ENCODE measurements around the gene CDH2.
A peak's percentile ranks its signal among the peaks of the same experiment; 100 is the strongest.

CDH2 gene

DNA sequence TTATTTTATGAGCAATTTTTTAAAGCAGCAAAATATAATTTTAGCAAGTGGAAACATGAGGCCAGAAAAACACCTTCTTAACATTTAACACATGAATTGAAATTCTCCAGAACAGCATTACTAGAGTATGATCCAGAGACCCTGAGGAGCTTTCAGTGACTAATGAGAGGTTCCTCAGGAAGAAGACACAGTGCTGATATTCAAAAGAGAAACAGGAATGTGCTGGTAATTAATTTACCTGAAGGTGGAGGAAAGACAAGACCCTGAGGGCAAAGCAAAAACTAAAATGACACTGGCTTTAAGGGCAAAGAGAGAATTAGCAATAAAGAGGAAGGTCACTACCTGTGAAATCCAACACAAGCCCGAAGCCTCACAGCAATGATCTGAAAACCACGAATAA is 97.0 kb downstream of the CDH2 start:
- no peak for DNase-seq

DNA sequence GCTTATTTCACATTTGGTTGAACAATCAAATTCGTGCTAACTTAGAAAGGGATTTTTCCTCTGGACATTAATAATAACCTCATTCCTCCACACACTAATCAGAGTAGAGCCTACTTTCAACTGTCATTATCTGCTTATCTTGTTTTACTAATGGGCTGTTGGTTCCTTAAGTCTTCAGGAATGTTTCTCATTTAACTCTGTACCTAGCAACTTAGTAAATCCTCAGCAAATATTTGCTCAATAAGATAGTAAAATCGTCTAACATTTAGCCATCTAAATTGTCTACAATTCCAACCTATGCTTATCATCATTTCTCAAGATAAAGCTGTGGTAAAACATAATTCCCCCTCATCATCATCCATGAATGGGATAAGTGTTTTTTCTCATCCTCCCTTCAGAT is 98.1 kb downstream of the CDH2 start:
- no peak for DNase-seq

DNA sequence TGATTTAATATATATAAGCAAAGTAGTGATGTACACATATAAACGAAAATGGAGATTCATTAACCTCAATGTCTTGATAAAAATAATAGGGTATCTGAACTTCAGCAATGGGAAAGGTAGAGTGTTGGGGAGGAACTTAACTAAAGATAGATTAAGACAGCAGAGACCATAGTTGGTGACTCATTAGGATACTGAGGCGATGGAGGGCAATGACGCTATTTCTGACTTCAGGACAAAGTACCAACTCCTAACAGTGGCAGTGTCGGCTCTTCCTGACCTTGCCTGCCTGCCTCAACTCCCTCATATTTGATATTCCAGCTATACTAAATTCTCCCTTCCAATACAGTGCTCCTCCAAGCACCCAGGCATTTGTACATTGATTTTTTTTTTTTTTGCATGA is 98.6 kb downstream of the CDH2 start:
- no peak for DNase-seq

DNA sequence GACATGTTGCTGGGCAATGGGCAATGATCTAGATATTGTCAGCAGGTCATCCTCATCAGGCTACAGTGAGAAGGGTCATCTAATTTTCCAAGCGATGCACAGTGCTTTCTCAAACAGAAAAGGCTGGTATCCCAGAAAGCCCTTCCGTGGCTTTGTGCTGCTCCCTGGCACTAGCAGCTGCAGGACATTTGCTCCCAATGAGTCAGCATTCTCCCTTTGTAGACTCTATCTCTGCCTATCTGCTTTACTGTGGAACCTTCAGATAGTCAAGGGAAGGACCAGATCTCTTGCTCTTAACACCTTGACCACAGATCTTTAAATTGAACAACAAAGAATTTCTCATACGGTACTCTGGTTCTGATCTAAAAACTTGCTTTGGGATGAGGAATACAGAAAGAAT is 101.4 kb downstream of the CDH2 start:
- peak; percentile 63 for DNase-seq

DNA sequence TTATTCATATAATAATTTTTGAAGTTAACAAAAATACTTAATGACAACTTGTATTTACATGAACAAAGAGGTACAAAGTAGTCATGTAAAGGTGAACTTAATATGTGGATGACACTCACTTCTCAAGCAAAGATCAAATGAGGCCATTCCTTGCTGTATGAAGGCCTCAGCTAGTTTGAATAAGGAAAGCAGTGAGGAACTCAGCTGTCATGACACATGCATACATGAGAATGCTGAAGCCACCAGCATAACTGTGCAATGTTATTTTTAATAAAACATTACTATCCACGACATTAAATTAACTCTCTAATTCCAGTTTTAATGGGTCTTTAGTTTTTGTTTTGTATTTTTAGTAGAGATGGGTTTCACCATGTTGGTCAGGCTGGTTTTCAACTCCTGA is 102.9 kb downstream of the CDH2 start:
- no peak for DNase-seq

DNA sequence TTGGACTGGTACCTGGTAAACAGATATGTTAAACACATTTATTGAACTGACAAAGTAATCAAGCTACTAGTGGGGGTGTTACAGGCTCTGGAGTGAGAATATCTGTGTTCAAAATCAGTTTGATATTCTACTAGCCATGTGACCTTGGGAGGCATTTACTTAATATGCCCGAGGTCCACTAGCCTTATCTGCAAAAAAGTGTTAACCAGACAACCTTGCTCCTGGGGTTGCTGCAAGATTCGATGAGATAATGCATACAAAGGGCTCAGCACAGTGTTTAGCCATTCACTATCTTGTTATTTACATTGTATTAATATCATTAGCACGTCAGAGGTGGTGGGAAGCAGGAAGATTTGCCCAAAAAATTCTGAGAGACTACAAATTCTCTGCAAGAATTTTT is 103.3 kb downstream of the CDH2 start:
- DNase-seq, result no peak

DNA sequence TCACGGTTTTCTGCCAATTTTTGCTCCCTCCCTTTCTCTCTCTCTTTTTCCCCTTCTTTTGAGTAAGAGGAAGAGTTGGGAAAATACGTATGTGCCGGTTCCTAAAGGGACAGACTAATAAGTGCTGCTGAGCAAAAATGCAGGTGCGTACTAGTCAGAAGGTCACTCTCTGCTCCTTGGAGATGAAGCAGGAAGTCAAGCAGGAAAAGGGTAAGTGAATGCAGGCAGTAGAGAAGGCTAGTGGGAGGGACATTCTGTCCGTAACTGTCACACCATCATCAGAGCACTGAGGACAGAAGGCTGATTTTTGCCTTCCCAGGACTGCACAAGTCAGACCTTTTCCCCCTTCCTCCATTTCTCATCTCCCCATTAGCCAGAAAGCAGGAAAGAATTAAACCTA is 105.7 kb downstream of the CDH2 start:
- DNase-seq, result no peak

DNA sequence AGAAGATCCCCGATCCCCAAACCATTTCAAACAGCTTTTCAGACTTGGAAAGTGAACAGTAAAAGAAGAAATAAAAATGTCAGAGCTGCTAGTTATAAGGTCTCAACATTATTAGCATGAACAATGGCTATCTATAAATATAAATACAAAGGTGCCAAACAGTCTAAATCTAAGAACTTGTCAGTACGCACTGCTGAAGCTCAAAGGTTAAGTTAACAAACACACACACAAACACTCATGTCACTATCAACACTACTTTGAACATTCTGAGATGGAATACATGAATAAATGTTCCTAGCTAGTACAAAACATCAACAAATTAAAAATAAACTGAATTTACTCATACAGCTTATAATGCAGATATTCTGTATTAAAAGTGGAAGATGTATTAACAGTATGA is 108.7 kb downstream of the CDH2 start:
- no peak for DNase-seq

DNA sequence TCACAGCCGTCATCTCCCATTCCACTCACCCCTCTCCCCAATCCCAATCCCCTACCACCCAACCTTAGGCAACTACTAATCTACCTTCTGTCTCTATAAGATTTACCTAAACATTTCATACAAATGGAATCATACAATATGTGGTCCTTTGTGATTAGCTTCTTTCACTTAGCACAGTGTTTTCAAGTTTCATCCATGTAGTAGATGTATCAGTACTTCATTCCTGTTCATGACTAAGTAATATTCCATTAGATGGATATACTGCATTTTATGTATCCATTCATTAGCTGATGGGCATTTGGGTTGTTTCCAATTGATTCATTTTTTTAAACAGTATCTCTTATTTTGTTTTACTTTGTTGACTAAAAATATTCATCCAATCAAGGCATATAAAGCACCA is 109.6 kb downstream of the CDH2 start:
- no peak for DNase-seq

DNA sequence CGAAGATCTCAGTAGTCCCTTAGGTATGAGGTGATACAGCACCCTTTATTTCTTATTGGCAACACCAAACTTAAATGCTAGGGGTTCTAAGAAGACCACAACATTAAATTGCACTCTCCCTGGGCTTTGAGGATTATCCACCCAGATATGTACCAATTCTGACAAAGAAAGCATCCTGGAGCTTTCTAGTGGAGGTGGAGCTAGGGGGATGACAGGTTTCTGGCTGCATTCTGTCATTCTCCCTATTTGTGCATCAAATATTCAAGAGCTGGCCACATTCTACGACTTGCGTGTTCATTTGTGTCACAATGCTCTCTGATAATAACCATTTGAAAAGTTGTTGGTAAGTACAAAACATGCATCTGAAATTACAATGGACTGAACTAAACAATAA is 111.1 kb downstream of the CDH2 start:
- DNase-seq, result no peak

DNA sequence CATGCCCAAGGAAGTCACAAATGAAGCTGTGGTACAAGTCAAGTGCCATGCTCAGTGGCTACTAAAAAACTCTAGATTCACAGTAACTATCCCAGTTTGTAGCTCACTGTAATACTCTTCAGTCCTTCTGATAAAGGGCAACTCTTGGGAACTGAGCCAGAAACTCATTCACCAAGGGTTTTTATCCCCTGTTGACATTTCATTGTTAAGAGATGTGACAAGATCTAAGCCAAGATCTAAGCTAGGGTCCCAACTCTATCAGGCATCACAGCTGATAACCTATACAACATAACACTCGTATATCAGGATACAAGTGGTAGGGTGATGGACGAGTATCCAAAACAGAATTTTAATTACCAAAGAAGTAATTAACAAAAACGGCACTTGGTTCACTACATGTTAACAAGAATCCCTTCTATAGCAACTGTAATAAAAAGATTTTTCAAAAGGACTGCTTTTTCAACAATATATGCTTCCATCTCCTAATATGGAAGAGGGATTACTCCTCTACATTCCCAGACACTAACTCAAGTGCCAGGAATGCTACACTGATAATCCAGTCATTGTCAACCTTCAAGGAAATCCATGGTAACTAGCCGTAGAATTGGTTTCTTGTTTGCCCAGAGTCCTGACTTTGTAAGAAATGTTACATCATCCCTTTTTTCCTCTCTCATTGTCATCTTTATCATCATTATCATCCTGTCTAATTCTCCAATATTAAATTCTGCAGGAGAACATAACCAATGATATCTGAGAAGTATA is 111.7 kb downstream of the CDH2 start:
- no peak for DNase-seq

DNA sequence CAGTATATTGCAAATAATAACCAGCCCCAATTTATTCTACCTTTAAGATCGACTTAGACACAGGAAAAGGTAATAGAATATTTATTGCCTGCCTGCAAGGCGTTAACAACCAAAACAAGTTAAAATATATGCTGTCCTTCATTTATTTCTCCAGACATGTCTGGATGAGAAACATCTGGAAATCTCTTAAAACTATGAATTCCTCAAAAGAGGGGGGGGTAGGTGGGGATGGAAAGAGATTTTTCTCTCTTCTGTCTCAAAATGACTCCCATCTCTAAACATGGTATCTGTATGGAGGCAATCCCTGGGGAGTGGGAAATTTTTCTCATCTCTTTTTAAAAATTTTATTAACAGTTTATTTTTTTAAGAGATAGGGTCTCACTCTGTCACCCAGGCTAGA is 113.0 kb downstream of the CDH2 start:
- no peak for DNase-seq

DNA sequence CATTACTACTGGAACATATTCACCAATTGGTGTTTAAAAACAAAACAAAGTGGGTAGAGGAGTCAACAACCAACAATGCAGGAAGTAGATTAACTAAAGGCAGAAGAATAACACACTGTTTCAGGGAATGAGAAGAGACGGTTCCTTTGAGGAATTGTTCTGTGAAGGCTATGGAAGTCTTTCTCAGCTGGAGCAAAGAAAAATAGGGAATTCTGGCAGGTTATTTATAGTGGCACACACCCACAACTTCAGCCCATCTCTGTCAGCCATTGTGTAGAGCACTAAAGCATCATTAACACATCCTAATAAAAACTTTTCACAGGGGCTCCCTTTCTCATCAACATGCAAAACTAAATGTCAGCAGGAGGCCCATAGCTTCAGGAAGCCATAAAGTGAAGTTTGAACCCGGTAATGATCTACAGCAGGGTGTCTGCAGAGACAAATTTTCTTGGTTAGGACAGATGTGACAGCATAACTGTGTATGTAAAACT is 113.6 kb downstream of the CDH2 start:
- no peak for DNase-seq

DNA sequence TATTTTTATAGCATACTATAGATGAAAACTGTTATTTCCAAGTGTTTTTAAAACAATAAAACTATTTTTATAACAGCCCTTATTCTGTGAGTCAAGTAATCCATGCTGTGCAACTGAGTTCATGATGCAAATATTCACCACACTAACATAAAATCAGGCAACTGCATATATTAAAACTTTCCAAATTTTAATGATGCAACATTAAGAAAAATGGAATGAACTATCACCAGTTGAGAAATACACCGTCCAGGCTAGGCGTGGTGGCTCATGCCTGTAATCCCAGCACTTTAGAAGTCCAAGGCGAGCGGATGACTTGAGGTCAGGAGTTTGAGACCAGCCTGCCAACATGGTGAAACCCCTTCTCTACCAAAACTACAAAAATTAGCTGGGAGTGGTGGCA is 114.5 kb downstream of the CDH2 start:
- DNase-seq, result no peak

DNA sequence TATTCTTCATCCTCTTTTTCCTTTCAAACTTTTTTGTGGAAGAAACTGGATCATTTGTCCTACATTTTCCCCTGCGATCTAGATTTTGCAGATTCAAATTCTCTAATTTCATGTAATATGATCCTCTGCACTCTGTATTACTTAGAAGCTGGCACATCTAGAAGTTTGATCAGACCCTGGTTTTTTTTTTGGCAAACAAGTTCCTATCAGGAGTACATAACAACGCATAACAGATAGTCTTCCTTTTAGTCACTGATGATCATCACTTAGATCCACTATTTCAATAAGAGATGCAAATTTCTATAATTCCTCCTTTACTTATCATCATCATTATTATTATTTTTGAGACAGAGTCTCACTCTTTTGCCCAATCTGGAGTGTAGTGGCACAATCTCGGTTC is 117.1 kb downstream of the CDH2 start:
- DNase-seq, result no peak

DNA sequence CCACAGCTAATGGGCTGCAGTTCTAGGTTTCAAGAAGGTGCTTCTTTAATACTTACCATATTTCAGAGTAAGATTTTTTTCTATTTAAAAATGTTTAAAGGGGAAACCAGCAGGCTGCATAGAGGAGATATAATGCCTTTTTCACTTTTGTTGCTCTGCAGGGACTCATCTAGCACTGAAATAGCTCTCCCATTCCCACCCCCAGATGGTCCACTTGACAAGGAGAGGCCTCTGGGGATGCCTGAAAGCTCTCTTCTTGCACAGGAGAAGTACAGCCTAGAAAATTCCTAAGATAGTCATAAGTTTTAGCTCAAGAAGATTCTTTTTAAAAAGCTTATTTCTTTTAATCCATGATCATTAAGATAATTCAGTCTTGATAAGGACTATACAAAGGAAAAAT is 126.4 kb downstream of the CDH2 start:
- DNase-seq, result no peak

DNA sequence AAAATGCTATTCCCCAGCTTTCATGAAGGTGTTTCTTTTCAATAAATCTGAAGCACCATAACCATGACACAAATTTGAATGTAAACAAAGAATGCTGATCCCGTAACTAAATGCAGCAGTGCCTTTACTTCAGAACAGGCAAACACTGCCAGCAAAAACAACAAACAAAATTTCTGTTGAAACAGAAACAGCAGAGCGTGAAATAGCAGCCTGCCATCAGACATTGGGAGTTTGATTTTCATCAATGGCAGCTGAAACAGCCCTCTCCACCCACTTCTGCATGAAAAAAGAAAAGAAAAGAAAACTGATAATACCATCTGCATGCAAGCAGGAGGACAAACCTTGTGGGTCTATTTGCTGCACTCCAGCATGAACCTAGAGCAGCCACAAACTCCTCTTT is 128.3 kb downstream of the CDH2 start:
- DNase-seq, result no peak

DNA sequence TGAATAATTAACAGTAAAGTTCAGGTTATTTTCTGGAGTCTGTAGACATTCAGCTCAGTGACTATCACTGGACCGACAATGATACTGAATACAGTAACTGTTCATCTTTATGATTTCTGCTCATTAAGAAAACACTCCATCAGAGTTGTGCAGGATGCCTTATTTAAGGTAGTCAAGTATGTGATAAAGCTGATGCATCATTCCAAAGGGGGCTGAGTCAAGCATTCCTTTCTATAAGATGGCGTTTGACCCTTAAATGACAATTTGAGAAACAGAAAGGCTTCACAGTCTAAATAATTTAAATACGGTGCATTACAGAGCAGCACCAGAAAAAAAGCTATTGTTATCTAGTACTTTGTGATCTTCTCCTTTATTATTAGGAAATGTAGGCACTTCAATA is 131.1 kb downstream of the CDH2 start:
- no peak for DNase-seq

DNA sequence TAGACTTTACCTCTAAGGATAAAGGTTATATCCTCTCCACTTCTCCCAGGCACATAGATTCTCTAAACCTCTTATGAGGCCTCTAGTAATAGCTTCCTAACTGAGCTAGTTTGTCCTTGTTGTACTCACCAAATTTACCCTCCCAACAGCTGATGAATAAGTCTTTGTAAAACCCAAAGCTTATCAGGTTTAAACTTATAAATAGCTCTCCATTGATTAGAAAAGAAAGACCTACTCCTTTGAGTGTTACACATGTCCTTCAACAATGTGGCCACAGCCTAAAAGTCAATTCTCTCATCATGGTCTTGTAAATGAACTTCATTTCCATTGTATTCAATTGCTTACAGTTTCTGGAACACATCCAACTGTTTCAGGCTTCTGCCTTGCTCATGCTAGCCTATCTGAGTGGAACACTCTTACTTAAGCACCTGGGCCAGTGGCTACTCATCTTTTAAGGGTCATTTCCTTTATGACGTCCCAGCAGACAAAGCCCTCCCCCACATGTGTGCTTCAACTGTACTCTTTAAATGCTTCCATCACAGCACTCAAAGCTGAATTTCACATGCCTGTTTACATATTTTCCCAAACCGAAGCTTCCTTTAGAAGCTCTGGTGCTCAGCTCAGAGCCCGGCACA is 131.6 kb downstream of the CDH2 start:
- peak; percentile 67 for DNase-seq

DNA sequence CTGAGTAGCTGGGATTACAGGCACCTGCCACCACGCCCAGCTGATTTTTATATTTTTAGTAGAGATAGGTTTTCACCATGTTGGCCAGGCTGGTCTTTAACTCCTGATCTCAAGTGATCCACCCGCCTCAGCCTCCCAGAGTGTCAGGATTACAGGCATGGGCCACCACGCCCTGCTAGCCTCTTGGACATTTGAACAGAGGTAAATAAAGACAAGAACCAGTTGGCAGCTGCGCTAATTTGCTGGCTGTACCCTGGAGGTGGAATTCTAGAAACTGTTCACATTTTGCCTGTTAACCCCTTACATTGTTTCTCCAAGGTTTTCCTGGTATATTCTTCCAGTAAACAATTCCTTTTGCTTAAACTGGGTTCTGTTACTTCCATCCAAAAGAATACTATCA is 132.9 kb downstream of the CDH2 start:
- DNase-seq, result no peak

DNA sequence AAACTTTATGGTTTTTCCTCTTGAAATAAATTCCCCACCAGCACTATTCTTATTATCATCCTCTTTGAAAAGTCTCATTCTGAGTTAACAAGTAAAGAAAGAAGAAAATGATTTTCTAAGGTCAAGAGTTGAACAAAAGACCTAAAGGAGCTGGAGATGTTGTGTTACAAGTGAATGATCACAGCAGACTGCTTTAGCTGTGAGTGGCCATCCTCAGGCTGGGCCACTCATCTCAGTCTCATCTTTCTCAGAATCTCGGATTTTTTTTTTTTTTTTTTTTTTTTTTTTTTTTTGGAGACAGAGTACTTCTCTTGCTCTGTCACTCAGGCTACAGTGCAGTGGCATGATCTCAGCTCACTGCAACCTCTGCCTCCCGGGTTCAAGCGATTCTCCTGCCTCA is 133.3 kb downstream of the CDH2 start:
- no peak for DNase-seq

DNA sequence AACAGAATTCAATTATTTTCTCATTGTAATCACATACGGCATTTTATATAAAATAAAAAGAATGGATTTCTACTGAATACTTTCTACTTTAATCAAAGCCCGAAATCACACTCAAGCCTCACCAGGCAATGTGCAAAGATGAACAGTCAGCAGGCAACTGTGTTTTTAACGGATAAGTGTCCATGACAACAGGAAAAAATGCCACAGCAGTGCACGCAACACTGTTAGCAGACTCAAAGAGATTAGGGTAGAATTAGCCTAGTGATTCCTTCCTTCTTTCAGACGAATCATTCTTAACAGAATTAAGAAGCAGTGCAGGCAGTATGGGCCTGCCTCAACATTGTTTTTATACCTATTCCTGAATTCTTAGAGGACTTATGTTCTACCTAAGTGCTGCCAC is 135.6 kb downstream of the CDH2 start:
- peak; percentile 54 for DNase-seq

DNA sequence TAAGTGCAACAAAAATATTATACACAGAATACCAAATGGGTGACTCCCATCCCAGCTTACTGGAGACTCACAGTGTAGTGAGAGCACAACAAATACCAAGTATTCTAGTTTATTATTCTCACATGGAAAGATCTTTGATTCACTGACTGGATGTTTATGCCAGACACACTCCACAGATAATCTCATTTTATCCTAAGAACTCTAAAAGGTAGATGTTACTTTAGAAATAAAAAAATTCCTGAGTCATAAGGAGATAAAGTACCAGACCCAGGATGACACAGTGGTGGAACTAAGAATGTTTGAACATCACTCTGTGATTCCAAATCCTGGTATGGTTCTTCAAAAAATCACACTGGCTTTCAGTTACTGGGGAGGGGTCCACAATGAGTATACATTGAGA is 136.2 kb downstream of the CDH2 start:
- no peak for DNase-seq

DNA sequence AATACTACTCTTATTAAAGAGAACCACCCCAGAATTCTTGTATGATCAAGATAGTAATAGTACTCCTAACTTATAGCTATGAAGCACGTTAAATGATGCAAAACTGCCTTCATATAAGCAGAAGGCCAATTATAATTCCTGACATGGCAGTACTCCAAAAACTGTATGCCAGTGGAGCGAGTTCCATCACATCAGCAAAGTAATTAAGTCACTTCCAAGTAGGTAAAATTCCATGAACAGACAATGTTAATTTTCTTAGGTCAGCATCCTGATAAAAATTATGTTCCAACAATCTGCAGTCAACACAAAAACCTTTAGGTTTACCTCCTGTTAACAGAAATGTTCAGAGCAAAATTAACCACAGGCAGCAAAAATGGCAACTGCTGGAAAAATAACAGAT is 136.7 kb downstream of the CDH2 start:
- DNase-seq, result no peak

DNA sequence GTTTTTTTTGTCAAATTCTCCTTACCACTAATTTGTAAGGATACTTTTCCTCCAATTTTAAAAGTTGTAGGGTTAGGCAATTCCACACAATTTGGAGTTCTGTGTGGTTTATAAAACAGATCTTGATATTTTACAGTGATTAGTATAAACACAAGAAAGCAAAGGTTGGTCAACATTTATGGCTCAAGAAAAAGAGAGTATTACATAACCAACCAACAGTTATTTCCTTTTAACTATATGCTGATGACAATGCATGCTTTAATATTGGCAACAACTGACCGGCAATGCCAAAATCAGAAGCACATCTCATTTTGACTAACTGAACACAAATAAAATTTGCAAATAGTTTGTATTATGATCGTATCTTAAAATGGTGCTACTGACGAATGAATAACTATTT is 137.2 kb downstream of the CDH2 start:
- DNase-seq, result no peak

All from islet precursor cell (in vitro differentiated cells).